ENCODE measurements around the gene DGCR6.
"Not testable (repeated sequence)": the region's sequence is repeated elsewhere in the genome, so short reads cannot be mapped to it uniquely, and the experiment has no call there.

DGCR6 gene

DNA sequence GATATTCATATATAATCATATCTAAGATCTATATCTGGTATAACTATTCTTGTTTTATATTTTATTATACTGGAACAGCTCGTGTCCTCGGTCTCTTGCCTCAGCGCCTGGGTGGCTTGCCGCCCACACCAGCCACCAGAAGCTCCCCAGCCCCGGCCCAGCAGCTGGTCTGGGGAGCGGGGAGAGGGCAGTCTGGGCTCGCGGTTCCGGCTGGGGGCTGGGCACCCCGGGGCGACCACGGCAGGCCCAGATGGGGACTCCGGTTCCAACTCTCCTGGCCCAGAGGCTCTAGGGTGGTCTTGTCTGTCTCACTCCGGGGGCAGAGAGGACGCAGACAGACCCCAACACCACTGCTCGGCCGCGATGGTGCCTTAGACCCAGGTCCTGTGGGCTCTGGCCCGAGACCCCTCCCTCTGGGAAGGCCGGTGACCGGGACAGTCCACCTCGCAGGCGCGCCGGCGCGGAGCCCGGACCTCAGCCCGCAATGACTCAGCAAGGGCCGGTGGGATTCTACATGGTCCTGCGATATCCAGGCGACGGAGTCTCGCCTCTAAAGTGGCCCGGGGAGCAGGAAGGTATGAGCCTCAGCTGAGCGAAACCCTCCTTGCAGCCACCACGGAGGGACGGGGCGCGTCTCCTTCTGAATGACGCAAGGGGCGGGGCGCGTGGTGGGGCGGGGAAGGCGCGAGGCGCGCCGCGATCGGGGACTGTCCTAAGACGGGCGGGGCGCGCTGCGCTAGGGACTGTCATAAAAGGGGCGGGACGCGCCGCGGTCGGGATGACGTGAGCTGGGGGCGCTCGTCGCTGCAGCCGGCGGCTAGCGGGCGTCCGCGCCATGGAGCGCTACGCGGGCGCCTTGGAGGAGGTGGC is at the start of gene DGCR6:
Gene DGCR6, plus strand, starts transcription at position 781 of the 870 bp plus-strand sequence. Its CDS starts 55 bp downstream, at position 836.
- no peak for DNase-seq

DNA sequence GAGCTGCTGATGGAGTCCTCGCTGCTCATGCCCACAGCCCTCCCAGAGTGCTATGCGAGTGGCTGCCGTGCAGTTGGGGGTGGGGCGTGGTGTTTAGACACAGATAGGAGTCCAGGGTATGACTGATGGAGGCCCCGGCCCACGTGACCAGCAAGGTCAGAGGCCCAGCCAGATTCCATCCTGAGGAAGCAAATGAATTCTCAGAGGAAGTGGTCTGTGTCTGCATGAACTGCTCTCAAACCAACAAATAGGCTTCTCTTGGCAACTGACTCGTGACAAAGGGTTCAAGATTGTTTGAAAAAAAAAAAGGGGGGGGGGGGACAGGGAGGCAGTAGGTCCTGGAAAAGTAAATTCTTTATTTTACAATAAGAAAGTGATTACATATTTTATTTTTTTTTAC is 46.8 kb upstream of the DGCR6 start:
- not testable (repeated sequence) for DNase-seq

- not testable (repeated sequence) for DNase-seq
These were observed 24.9 kb upstream of the DGCR6 start for GRCh38 chr22:18881260-18881659.

- not testable (repeated sequence) for DNase-seq
These were observed 21.7 kb upstream of the DGCR6 start for GRCh38 chr22:18884465-18884864.

DNA sequence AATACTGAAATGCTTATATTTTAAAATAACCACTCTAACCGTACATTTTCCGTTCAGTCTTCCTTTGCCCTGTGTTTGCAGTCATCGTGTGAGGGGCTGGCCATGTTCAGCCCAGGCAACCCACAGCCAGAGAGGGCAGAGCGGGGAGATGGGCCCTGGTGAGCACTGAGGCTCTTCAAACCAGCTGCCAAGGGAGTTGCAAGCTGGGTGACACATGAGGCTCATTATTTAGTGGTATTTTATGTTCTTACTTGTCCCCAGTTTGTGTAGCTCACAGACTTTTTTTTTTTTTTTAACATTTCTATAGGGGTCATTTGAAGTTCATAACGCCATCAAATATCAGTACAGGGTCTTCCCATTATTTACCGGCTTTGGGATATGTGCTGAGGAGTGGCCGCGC is 18.0 kb upstream of the DGCR6 start:
- DNase-seq: no peak

GRCh38 chr22:18890510-18891192 is 15.5 kb upstream of the DGCR6 start:
- DNase-seq: not testable (repeated sequence)

DNA sequence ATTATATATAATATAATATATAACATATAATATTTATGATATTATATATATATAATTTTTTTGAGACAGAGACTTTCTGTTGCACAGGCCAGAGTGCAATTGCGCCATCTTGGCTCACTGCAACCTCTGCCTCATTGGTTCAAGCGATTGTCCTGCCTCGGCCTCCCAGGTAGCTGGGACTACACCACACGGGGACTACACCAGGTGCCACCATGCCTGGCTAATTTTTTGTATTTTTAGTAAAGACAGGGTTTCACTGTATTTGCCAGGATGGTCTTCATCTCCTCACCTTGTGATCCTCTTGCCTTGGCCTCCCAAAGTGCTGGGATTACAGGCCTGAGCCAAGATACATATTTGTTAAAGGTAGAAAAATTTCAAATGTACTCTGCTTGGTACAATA is 12.3 kb upstream of the DGCR6 start:
- not testable (repeated sequence) for DNase-seq

DNA sequence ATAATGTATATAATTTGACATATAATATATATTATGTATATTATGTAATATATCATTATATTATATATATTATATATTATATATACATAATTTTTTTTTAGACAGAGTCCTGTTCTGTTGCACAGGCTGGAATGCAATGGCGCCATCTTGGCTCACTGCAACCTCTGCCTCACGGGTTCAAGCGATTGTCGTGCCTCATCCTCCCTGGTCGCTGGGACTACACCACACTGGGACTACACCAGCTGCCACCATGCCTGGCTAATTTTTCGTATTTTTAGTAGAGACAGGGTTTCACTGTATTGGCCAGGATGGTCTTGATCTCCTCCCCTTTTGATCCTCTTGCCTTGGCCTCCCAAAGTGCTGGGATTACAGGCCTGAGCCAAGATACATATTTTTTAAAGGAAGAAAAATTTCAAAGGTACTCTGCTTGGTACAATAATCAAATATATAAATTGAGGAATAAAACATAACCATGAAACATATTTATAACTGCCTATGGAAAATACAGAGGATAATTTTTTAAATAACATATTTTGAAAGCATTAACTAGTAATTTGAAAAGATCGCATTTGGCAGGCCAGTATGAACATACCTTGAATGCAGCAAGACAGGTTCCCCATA is 10.0 kb upstream of the DGCR6 start:
- not testable (repeated sequence) for DNase-seq

DNA sequence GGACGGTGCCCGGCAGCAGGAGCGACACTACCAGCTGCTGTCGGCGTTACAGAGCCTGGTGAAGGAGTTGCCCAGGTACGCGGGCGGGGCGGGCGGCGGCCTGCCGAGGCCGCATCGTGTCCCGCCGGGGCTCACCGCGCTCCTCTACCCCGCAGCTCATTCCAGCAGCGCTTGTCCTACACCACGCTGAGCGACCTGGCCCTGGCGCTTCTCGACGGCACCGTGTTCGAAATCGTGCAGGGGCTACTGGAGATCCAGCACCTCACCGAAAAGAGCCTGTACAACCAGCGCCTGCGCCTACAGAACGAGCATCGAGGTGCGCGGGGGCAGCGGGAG is 258 bp downstream of the DGCR6 start:
- not testable (repeated sequence) for DNase-seq

DNA sequence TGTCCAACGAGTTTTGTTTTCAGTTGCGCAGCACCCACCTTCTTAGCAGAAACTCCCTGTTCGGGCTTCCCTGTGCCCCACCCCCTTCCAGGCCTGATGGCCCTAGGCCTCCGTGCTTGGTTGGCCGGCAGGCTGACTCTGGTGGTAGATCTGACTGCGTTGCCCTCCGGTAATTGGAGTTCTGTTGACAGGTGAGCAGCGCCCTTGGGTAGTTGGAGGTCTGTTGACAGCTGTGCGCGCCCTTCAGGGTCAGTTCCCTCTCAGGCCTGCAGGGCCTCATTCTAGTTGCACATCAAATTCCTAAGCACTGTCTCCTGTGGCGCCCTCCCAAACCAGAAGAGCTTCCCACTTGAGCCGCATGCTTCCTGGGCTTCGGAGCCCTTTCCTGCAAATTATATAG is 776 bp downstream of the DGCR6 start:
- DNase-seq: no peak

- no peak for DNase-seq
These were observed 3.4 kb downstream of the DGCR6 start for GRCh38 chr22:18909556-18909955.

DNA sequence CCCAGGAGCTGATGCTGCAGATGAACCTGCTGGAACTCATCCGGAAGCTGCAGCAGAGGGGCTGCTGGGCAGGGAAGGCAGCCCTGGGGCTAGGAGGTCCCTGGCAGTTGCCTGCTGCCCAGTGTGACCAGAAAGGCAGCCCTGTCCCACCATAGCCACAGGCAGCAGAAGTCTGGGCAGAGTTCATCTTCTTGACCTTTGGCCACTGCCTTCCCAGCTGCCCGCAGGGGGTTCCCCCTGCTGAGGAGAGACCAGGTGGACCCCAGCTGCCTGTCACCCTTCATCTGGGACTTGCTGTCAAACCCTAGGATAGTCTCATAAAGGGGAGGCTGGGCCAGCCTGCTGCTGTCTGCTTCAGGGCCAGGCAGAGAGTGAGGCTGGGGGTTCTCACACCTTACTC is 5.4 kb downstream of the DGCR6 start:
- not testable (repeated sequence) for DNase-seq

DNA sequence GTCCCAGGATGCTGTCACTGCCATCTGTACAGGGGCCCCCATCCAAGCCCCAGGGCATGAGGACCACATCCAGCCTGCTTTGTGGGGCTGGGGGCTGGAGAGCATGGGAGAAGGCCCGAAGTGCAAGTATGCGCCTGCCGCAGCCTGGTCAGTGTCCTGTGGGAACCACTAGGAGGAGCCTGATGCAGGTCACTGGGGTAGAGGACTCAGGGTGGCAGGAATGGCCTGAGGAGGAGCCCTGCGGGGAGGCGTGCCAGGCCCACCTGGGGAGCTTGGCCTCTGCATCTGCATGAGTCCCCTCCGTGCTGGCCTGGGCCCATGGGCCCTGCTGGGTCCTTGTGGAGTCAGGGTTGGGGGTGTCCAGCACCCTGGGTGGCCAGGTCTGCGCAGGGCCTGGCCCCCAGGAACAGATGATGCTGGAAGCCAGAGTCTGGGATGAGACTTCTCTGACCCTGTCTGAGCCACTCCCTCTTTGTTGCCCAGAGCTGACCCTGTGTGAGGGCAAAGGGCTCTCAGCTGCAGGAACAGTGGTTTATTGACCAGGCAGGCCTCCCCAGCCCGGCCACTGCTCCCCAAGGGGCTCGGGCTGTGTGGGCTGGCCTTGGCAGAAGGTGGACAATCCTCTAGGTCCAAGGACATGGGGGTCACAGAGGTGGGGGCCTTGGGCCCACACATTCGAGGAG is 6.3 kb downstream of the DGCR6 start:
- DNase-seq: not testable (repeated sequence)

DNA sequence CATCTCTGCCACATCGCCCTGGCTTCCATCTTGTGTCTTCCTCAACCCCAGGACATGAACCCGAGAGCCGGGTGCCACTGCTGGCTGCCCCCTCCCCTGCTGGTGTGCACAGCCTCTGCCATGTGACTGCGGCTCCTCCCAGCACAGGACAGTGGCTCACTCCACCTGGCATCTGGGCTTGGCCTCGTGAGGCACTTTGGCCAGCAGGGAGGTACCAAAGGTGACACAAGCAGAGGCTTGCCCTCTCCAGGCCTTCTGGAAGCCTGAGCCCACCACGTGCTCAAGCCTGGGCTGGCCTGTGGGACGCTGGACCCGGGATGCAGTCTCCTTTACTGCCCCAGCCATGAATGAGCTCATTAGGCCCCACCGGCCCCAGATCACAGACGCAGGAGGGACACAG is 8.4 kb downstream of the DGCR6 start:
- not testable (repeated sequence) for DNase-seq

DNA sequence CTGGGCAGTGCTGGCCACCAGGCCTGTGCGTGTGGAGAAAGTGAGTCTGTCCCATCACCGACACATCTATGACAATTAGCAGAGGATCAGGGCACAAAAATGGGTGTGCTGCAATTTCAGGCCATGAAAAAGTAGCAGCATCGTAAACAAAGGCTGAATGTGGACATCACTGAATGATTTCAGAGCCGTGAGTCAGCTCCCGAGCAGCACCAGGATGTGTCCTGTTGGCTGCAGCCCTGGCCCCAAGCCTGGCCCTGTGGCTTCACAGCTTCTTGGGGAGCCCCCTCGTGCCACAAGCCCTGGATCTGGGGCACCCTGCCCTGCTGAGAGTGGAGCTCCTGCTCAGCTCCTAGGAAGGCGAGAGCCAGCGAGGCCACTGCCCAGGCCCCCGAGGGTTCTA is 9.4 kb downstream of the DGCR6 start:
- DNase-seq: not testable (repeated sequence)

DNA sequence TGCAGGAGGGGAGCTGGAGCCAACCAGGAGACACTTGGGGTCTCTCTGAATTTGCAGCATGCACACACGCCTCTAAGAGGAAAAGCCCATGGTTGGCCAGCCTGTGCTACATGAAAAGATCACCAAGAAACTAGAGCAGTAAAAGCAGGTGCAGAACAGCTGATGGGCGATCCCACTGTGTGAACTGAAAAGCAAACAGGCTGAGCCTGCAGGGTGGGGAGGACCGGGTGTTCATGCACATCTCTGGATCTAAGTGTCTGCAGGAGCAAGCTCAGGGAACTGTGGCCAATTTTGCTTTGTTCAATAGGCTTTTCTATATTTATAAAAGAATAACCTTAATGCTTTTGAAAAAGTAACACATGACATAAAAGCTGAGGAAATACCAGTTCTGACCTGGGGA is 11.7 kb downstream of the DGCR6 start:
- DNase-seq: not testable (repeated sequence)

DNA sequence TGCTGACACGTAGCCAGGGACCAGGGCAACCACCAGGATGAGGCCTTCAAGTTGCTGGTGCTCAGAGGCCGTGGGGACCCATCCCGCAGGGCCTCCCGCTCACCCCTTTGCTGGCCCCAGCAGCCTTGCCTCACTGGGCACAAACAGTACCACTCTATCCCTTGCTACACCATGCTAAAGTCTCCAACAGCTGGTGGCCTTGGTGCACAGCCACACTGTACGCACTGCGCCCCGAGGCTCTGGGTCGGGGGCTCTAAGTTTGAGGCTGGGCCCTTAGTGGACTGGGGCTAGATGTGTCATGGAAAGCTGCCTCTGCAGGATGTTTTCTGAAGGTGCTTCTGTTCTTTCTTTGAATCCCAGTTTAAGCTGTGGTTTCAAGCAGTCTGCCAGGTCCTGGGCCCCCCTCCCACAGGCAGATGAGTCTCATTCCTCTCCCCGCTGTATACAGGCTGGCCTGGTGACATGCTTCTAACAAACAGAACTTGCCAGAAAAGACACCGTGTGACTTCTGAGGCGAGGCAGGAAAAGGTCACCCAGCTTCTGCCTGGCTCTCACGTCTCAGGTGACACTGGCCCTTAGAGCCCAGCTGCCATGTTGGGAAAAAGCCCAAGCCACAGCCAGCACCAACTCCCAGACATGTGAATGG is 14.3 kb downstream of the DGCR6 start:
- DNase-seq: not testable (repeated sequence)

DNA sequence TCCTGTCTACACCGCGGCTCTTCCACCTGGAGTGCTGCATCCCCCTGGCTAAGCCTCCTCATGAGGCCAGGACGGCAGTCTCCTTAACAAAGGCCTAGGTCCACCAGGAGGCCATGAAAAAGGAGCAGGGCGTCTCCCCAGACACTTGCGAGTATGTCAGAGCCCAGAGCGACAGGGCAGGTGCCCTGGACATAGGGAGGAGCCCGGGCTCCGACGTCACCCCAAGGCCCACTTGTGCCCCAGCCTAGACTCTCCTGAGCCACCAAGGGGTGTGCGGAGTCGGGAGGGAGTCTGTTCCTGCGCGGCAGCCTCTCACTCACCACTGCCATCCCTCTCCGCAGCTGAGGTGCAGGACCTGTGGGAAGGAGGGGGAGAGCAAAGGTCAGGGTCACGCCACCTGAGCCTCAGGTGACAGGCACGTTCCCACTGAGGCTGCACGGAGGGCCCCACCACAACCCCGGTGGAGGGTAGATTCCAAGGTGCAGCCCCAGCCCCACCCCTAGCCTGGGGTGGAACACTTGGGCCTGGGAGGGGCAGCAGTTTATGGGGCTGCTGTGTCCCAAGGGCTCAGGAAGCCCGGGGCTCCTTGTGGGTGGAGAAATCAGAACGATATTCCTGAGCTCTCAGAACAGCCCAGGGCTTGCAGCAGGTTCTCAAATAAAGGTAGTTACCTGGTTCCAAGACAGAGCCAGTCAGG is 19.4 kb downstream of the DGCR6 start:
- no peak for DNase-seq

DNA sequence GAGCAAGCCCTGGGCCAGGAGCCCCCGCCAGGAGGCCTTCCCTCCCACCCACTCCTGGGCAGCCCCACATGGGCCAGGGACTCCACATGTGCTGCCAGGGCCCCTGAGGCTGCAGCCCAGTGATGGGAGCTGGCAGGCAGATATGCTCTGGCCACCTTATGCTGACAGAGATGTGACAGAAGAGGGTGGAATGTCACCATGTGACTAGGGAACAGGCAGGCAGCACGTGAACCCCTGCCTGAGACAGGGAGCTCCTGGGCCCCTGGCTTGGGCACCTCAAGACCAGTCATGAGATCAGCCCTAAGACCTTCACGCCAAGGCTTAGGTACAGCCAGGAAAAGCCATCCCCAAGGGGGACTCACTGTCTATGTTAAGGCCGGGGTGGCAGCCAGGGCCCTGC is 20.9 kb downstream of the DGCR6 start:
- DNase-seq: no peak

- no peak for DNase-seq
These were observed 21.5 kb downstream of the DGCR6 start for GRCh38 chr22:18927573-18927972.

- DNase-seq: no peak
These were observed 23.3 kb downstream of the DGCR6 start for GRCh38 chr22:18929459-18929858.

All from NCI-H2107 (cell line).